SK-N-SH treated with all-trans-retinoic acid at 6 μM for 48 hours (cell line): ENCODE results near the gene NAV3.

Experiments
- ATAC-seq: fragments of 200-7000 bp; cut with Tn5 transposase; 3 replicates; pipeline ENCODE4 v1.9.1; 2020; ENCODE audit warnings: mild to moderate bottlenecking, moderate library complexity
- ESRRG ChIP-seq: fragments of 250-450 bp; sonication (Bioruptor Pico); IDR thresholded peaks from 2 replicates; pipeline ENCODE4 v1.6.1; 2021; ENCODE audit warnings: mild to moderate bottlenecking
- GLIS3 ChIP-seq: fragments of 250-450 bp; sonication (Bioruptor Pico); IDR thresholded peaks from 2 replicates; pipeline ENCODE4 v1.5.0; 2020; ENCODE audit warnings: mild to moderate bottlenecking, moderate library complexity
- PPARA ChIP-seq: fragments of 250-450 bp; sonication (Bioruptor Pico); IDR thresholded peaks from 2 replicates; pipeline ENCODE4 v1.5.0; 2020; ENCODE audit warnings: mild to moderate bottlenecking, borderline replicate concordance
- RARB ChIP-seq: fragments of 250-450 bp; sonication (Bioruptor Pico); IDR thresholded peaks from 2 replicates; pipeline ENCODE4 v1.8.0; 2021; ENCODE audit warnings: mild to moderate bottlenecking, moderate library complexity
- SNAI2 ChIP-seq: fragments of 250-450 bp; sonication (Bioruptor Pico); IDR thresholded peaks from 2 replicates; pipeline ENCODE4 v1.5.0; 2020; ENCODE audit warnings: mild to moderate bottlenecking, moderate library complexity
- TCF4 ChIP-seq: fragments of 250-450 bp; sonication (Bioruptor Pico); IDR thresholded peaks from 2 replicates; pipeline ENCODE4 v1.8.0; 2021; ENCODE audit warnings: mild to moderate bottlenecking, moderate library complexity, borderline replicate concordance
- TOX ChIP-seq: fragments of 250-450 bp; sonication (Bioruptor Pico); IDR thresholded peaks from 2 replicates; pipeline ENCODE4 v1.8.0; 2021; ENCODE audit warnings: mild to moderate bottlenecking, moderate library complexity, borderline replicate concordance
- ZC3H10 ChIP-seq: fragments of 250-450 bp; sonication (Bioruptor Pico); IDR thresholded peaks from 2 replicates; pipeline ENCODE4 v1.5.1; 2021; ENCODE audit warnings: mild to moderate bottlenecking, moderate library complexity
- ZFP3 ChIP-seq: fragments of 250-450 bp; sonication (Bioruptor Pico); IDR thresholded peaks from 2 replicates; pipeline ENCODE4 v1.5.0; 2020; ENCODE audit warnings: mild to moderate bottlenecking, moderate library complexity
- ZNF565 ChIP-seq: fragments of 450-650 bp; formaldehyde crosslinking; conservative IDR thresholded peaks from 2 replicates; pipeline ENCODE4 v1.5.0; 2020; ENCODE audit warnings: low read depth, mild to moderate bottlenecking, moderate library complexity
- ZNF70 ChIP-seq: fragments of 450-650 bp; formaldehyde crosslinking; IDR thresholded peaks from 2 replicates; pipeline ENCODE4 v1.5.0; 2020; ENCODE audit warnings: mild to moderate bottlenecking, moderate library complexity
- TF ChIP-seq, protein P1 (sequence below): fragments of 250-450 bp; sonication (Bioruptor Pico); IDR thresholded peaks from 2 replicates; pipeline ENCODE4 v1.8.0; 2020; ENCODE audit warnings: mild to moderate bottlenecking, moderate library complexity, borderline replicate concordance
- TF ChIP-seq, protein P2 (sequence below): fragments of 250-450 bp; sonication (Bioruptor Pico); IDR thresholded peaks from 2 replicates; pipeline ENCODE4 v1.5.1; 2021; ENCODE audit warnings: mild to moderate bottlenecking, moderate library complexity
- TF ChIP-seq, protein P3 (sequence below): fragments of 250-450 bp; sonication (Bioruptor Pico); IDR thresholded peaks from 2 replicates; pipeline ENCODE4 v1.5.0; 2020; ENCODE audit warnings: mild to moderate bottlenecking, moderate library complexity
- TF ChIP-seq, protein P4 (sequence below): fragments of 250-450 bp; sonication (Bioruptor Pico); IDR thresholded peaks from 2 replicates; pipeline ENCODE4 v1.8.0; 2021; ENCODE audit warnings: low read depth, mild to moderate bottlenecking, moderate library complexity, borderline replicate concordance

NAV3 gene

DNA sequence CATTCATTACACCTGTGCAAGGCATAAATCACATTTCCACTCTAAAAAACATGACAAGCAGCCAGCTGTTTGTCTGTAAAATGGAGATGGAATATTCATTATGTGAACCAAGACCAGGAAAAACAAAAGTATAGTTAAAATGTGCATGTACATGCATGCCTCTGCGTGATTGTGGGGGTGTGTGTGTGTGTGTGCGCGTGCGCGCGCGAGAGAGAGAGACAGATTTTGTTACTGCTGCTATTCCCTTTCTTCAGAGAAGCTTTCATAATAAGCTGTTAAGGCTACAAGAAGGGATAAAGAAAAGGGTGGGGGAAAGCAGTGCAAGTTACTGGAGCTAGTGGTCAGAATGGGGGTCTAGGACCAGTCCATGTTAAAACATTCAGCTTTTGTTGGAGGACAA, 430.3 kb downstream of the NAV3 start:
- TF ChIP-seq, protein P1, sequence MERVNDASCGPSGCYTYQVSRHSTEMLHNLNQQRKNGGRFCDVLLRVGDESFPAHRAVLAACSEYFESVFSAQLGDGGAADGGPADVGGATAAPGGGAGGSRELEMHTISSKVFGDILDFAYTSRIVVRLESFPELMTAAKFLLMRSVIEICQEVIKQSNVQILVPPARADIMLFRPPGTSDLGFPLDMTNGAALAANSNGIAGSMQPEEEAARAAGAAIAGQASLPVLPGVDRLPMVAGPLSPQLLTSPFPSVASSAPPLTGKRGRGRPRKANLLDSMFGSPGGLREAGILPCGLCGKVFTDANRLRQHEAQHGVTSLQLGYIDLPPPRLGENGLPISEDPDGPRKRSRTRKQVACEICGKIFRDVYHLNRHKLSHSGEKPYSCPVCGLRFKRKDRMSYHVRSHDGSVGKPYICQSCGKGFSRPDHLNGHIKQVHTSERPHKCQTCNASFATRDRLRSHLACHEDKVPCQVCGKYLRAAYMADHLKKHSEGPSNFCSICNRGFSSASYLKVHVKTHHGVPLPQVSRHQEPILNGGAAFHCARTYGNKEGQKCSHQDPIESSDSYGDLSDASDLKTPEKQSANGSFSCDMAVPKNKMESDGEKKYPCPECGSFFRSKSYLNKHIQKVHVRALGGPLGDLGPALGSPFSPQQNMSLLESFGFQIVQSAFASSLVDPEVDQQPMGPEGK (CRISPR knock-in tag), result no peak
- TF ChIP-seq ZNF70 (CRISPR knock-in tag) (no peak), TOX (CRISPR knock-in tag) (no peak), TCF4 (CRISPR knock-in tag) (no peak), ZNF565 (CRISPR knock-in tag) (no peak), SNAI2 (CRISPR knock-in tag) (no peak), ZC3H10 (CRISPR knock-in tag) (no peak), ZFP3 (no peak), ESRRG (CRISPR knock-in tag) (no peak), RARB (CRISPR knock-in tag) (no peak), GLIS3 (no peak), PPARA (CRISPR knock-in tag) (no peak)
- TF ChIP-seq, protein P2, sequence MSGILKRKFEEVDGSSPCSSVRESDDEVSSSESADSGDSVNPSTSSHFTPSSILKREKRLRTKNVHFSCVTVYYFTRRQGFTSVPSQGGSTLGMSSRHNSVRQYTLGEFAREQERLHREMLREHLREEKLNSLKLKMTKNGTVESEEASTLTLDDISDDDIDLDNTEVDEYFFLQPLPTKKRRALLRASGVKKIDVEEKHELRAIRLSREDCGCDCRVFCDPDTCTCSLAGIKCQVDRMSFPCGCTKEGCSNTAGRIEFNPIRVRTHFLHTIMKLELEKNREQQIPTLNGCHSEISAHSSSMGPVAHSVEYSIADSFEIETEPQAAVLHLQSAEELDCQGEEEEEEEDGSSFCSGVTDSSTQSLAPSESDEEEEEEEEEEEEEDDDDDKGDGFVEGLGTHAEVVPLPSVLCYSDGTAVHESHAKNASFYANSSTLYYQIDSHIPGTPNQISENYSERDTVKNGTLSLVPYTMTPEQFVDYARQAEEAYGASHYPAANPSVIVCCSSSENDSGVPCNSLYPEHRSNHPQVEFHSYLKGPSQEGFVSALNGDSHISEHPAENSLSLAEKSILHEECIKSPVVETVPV (CRISPR knock-in tag), result no peak
- TF ChIP-seq, protein P3, sequence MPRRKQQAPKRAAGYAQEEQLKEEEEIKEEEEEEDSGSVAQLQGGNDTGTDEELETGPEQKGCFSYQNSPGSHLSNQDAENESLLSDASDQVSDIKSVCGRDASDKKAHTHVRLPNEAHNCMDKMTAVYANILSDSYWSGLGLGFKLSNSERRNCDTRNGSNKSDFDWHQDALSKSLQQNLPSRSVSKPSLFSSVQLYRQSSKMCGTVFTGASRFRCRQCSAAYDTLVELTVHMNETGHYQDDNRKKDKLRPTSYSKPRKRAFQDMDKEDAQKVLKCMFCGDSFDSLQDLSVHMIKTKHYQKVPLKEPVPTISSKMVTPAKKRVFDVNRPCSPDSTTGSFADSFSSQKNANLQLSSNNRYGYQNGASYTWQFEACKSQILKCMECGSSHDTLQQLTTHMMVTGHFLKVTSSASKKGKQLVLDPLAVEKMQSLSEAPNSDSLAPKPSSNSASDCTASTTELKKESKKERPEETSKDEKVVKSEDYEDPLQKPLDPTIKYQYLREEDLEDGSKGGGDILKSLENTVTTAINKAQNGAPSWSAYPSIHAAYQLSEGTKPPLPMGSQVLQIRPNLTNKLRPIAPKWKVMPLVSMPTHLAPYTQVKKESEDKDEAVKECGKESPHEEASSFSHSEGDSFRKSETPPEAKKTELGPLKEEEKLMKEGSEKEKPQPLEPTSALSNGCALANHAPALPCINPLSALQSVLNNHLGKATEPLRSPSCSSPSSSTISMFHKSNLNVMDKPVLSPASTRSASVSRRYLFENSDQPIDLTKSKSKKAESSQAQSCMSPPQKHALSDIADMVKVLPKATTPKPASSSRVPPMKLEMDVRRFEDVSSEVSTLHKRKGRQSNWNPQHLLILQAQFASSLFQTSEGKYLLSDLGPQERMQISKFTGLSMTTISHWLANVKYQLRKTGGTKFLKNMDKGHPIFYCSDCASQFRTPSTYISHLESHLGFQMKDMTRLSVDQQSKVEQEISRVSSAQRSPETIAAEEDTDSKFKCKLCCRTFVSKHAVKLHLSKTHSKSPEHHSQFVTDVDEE (CRISPR knock-in tag), result no peak
- no peak for ATAC-seq

DNA sequence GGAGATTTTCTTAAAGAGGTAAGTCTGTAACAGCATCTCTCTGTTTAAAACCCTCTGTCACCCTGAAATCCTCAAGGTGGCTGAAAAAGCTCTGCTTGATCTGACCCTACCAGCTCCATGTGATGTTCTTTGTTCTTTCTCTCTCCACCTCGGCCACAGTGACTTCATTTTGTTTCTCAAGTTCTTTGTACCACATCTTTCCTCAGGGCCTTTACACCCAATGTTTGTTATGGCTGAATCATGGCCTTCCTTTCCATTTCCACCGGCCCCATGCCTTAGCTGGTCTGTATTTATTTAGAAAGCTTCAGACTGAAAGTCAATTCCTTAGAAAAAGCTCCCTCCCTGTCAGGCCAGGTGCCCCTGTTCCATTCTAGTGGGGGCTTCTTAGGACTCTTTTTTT, 431.2 kb downstream of the NAV3 start:
- TF ChIP-seq, protein P4, sequence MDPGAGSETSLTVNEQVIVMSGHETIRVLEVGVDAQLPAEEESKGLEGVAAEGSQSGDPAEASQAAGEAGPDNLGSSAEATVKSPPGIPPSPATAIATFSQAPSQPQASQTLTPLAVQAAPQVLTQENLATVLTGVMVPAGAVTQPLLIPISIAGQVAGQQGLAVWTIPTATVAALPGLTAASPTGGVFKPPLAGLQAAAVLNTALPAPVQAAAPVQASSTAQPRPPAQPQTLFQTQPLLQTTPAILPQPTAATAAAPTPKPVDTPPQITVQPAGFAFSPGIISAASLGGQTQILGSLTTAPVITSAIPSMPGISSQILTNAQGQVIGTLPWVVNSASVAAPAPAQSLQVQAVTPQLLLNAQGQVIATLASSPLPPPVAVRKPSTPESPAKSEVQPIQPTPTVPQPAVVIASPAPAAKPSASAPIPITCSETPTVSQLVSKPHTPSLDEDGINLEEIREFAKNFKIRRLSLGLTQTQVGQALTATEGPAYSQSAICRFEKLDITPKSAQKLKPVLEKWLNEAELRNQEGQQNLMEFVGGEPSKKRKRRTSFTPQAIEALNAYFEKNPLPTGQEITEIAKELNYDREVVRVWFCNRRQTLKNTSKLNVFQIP (CRISPR knock-in tag), result no peak
- TF ChIP-seq TCF4 (CRISPR knock-in tag), result no peak
- no peak for ATAC-seq
